SK-N-SH (cell line): ENCODE measurements around the gene ZNF17. TPM values are rescaled to one million over a fixed set of nuclear protein-coding genes. Genes with fewer than 3 reads are reported as not detected.
A peak's percentile ranks its signal among the peaks of the same experiment; 100 is the strongest.

Experiments
- CTCF ChIA-PET: fragments of 300-600, 350-600 bp; formaldehyde crosslinking; extraction: SDS; loops from one replicate; lab custom pipeline; 2021; lab: Yijun Ruan, JAX
- POLR2A ChIA-PET: fragments of 350-600 bp; sonication (Branson Sonifier 250); formaldehyde crosslinking; extraction: SDS; loops from one replicate; lab custom pipeline; 2020; ENCODE audit warnings: antibody characterized with exemption, inconsistent platforms; lab: Yijun Ruan, JAX
- DNase-seq: peaks from one replicate; pipeline ENCODE4 v3.0.0; 2012
- H2AFZ ChIP-seq: fragments of 200-600 bp; sonication (generic); 2 replicates; pipeline ENCODE4 v1.8.1; 2016; ENCODE audit warnings: antibody characterized with exemption, mild to moderate bottlenecking, low read depth
- H3F3A ChIP-seq: fragments of 200-600 bp; sonication (generic); replicated peaks from 2 replicates; pipeline ENCODE3; 2016; ENCODE audit warnings: antibody characterized with exemption, mild to moderate bottlenecking; ENCODE audit not compliant: insufficient read depth
- H3K27ac ChIP-seq, 2 experiments: fragments of 200-500 bp in 1 of 2; fragments of 200-600 bp in 1 of 2; sonication (Bioruptor generic) in 1 of 2; sonication (generic), shearing (Covaris generic) in 1 of 2; 2 replicates each; pipeline versions ENCODE4 v1.5.1 to v1.6.1; 2014 to 2016; ENCODE audit warnings: low read depth in 2 of 2, inconsistent platforms in 1 of 2, low read length in 1 of 2, mild to moderate bottlenecking in 1 of 2, mixed read lengths in 1 of 2
- H3K27me3 ChIP-seq: fragments of 200-600 bp; sonication (generic), shearing (Covaris generic); 2 replicates; pipeline ENCODE4 v1.6.1; 2016; ENCODE audit warnings: mixed run types; ENCODE audit not compliant: insufficient read depth
- H3K36me3 ChIP-seq, 2 experiments: fragments of 200-500 bp in 1 of 2; fragments of 200-600 bp in 1 of 2; sonication (Bioruptor generic) in 1 of 2; sonication (generic) in 1 of 2; replicated peaks in 1 of 2; 2 replicates each; pipeline versions ENCODE3 to v1.5.1; 2014 to 2016; ENCODE audit warnings: low read length in 1 of 2, mild to moderate bottlenecking in 1 of 2; ENCODE audit not compliant: insufficient read depth in 2 of 2, control insufficient read depth in 1 of 2
- H3K4me1 ChIP-seq, 2 experiments: fragments of 200-500 bp in 1 of 2; fragments of 200-600 bp in 1 of 2; sonication (Bioruptor generic) in 1 of 2; sonication (generic), shearing (Covaris generic) in 1 of 2; 2 replicates each; pipeline versions ENCODE4 v1.5.1 to v1.6.1; 2014 to 2016; ENCODE audit warnings: low read depth in 1 of 2, low read length in 1 of 2, mixed run types in 1 of 2; ENCODE audit not compliant: insufficient read depth in 2 of 2, control insufficient read depth in 1 of 2
- H3K4me2 ChIP-seq: fragments of 200-600 bp; sonication (generic), shearing (Covaris generic); 2 replicates; pipeline ENCODE4 v1.6.1; 2017; ENCODE audit warnings: mixed run types
- H3K4me3 ChIP-seq, 2 experiments: fragments of 200-500 bp in 1 of 2; fragments of 200-600 bp in 1 of 2; sonication (Bioruptor generic) in 1 of 2; sonication (generic), shearing (Covaris generic) in 1 of 2; 2 replicates each; pipeline versions ENCODE4 v1.5.1 to v1.8.1; 2014 to 2016; ENCODE audit warnings: low read depth in 2 of 2, inconsistent platforms in 1 of 2, low read length in 1 of 2, mild to moderate bottlenecking in 1 of 2, mixed read lengths in 1 of 2, moderate library complexity in 1 of 2
- H3K79me2 ChIP-seq: fragments of 200-600 bp; sonication (generic); 2 replicates; pipeline ENCODE4 v1.8.1; 2017; ENCODE audit warnings: mild to moderate bottlenecking; ENCODE audit not compliant: insufficient read depth
- H3K9ac ChIP-seq: fragments of 200-600 bp; sonication (generic); 2 replicates; pipeline ENCODE4 v1.6.1; 2017; ENCODE audit warnings: mixed run types
- H3K9me2 ChIP-seq: fragments of 200-600 bp; sonication (generic); 2 replicates; pipeline ENCODE4 v1.6.1; 2017; ENCODE audit warnings: mixed run types
- H3K9me3 ChIP-seq: fragments of 200-600 bp; sonication (generic); 2 replicates; pipeline ENCODE4 v1.6.1; 2017; ENCODE audit warnings: mixed run types, mild to moderate bottlenecking, moderate library complexity
- H4K20me1 ChIP-seq: fragments of 200-600 bp; sonication (generic); 2 replicates; pipeline ENCODE4 v1.6.1; 2017; ENCODE audit warnings: mild to moderate bottlenecking, mixed run types; ENCODE audit not compliant: insufficient read depth
- EZH2phosphoT487 ChIP-seq: fragments of 200-600 bp; sonication (generic); IDR thresholded peaks from 2 replicates; pipeline ENCODE4 v1.6.1; 2017; ENCODE audit warnings: low read depth, mixed run types, mild to moderate bottlenecking, antibody characterized with exemption, moderate library complexity, borderline replicate concordance
- IRF3 ChIP-seq: fragments of 150-350 bp; IDR thresholded peaks from 2 replicates; pipeline ENCODE4 v1.6.1; 2016; ENCODE audit warnings: mild to moderate bottlenecking, low read depth, low read length
- MXI1 ChIP-seq: IDR thresholded peaks from 2 replicates; pipeline ENCODE4 v1.6.1; 2012; ENCODE audit warnings: mild to moderate bottlenecking, low read depth, low read length, improper control_type of control experiment
- NFIC ChIP-seq: IDR thresholded peaks from 2 replicates; pipeline ENCODE4 v1.4.0; 2012; ENCODE audit warnings: borderline replicate concordance
- NRF1 ChIP-seq: IDR thresholded peaks from 2 replicates; pipeline ENCODE4 v1.6.1; 2012; ENCODE audit warnings: low read depth, mild to moderate bottlenecking, low read length
- PBX3 ChIP-seq: IDR thresholded peaks from 2 replicates; pipeline ENCODE4; 2012
- RAD21 ChIP-seq: IDR thresholded peaks from 2 replicates; pipeline ENCODE4 v1.6.1; 2012; ENCODE audit warnings: mild to moderate bottlenecking, low read length
- USF2 ChIP-seq: fragments of 150-350 bp; IDR thresholded peaks from 2 replicates; pipeline ENCODE4 v1.6.1; 2017; ENCODE audit warnings: antibody characterized with exemption, low read length, low read depth, borderline replicate concordance
- ZBTB33 ChIP-seq: IDR thresholded peaks from 2 replicates; pipeline ENCODE4 v1.4.0; 2012; ENCODE audit warnings: low read depth, borderline replicate concordance
- WGBS: methylation state at CpG from one replicate; pipeline ENCODE4 v1.1.6; 2017; ENCODE audit warnings: low lambda C conversion rate; 5-methylcytosine and 5-hydroxymethylcytosine counted together
- polyA plus RNA-seq, 3 experiments: library from polyadenylated mRNA; depleted of rRNA; stranded (reverse); fragments of >200 nt; gene quantifications; 2 replicates each; pipeline ENCODE4 v1.2.3, GENCODE V29; 2012

The ZNF17 gene
- polyA plus RNA-seq, 1 of the 3 experiments (the other 2 are of a cell fraction), result 3.9 TPM

GRCh38 chr19:57362997-57363687 lies 47.8 kb upstream of the ZNF17 start, which contains the start of the genes TRAPPC2B and ZNF547 (continued):
- TF ChIP-seq IRF3 (no peak), ZBTB33 (peak; percentile 86; the same call in 1 of the 2 replicates), USF2 (no peak), NRF1 (peak; percentile 71), PBX3 (no peak)
- TF ChIP-seq, all 33 proteins: peak for 12

GRCh38 chr19:57363688-57364181 lies 47.2 kb upstream of the ZNF17 start:
- CTCF ChIA-PET, result interaction anchor here (1.0 to 1.3 kb wide), 2 partner anchors 13 to 1150 kb away, joined by 3 read pairs; partner anchors contain the start of gene ZNF304
- H4K20me1 ChIP-seq, result no peaks in the 10 kb centered on the region
- POLR2A ChIA-PET, result interaction anchor here (0.9 to 1.4 kb wide), 2 partner anchors 26 to 71 kb away, joined by 3 to 5 read pairs; partner anchors contain the start of genes ZNF548 and ZNF749
- H2AFZ ChIP-seq, result peak overlapping the region; percentile 81; the same call in 1 of the 2 replicates
- H3K36me3 ChIP-seq, result peaks cover 9 to 12% of the 10 kb centered on the region in 2 experiments
- peaks cover 34% of the 10 kb centered on the region for H3K79me2 ChIP-seq
- H3K9me2 ChIP-seq, result no peaks in the 10 kb centered on the region
- peak overlapping the region; percentile 97 for H3K4me2 ChIP-seq
- no peaks in the 10 kb centered on the region for H3K27me3 ChIP-seq
- no peak for DNase-seq
- H3K9me3 ChIP-seq, result no peaks in the 10 kb centered on the region
- H3K4me3 ChIP-seq, result peak overlapping the region; percentile 63 to 84
- peak overlapping the region; percentile 78 for H3K9ac ChIP-seq
- H3F3A ChIP-seq, result peaks cover 11% of the 10 kb centered on the region
- H3K4me1 ChIP-seq, result peaks cover 0 to 6% of the 10 kb centered on the region in 2 experiments; a peak in 2 of 4 replicates
- 3% methylated on average over 10 of the region's 18 CpGs for WGBS
- peak overlapping the region; percentile 53 to 65; a peak in 2 of 4 replicates for H3K27ac ChIP-seq
- TF ChIP-seq ZBTB33 (no peak), NFIC (no peak), MXI1 (no peak), EZH2phosphoT487 (no peak), RAD21 (no peak)
